ENCODE results near the gene MYCL. TPM values are rescaled to one million over a fixed set of nuclear protein-coding genes. Genes with fewer than 3 reads are reported as not detected.

MYCL gene
- total RNA-seq, 1 donor from 2014 or later: 8.2 TPM

- Histone ChIP-seq H3K27me3 (ENCODE audit: control insufficient read depth, insufficient read depth, low read length) (no peaks in the 10 kb centered on the region), H3K36me3 (ENCODE audit: control insufficient read depth, insufficient read depth, low read length) (no peaks in the 10 kb centered on the region), H3K4me3 (ENCODE audit: low read depth, low read length) (no peak overlapping the region)
- TF ChIP-seq CTCF (IDR thresholded peaks at IDR 0.05; ENCODE audit: insufficient read depth, low read length, poor library complexity, severe bottlenecking): no peak
- no peak for DNase-seq (ENCODE audit: low read depth)
Observed at GRCh38 chr1:39910263-39910662, 8.5 kb upstream of the MYCL start.

GRCh38 chr1:39908534-39908933, 6.8 kb upstream of the MYCL start:
- H3K4me3 ChIP-seq (ENCODE audit: low read depth, low read length): no peak overlapping the region
- DNase-seq (ENCODE audit: low read depth): no peak
- peaks cover under 1% of the 10 kb centered on the region for H3K27me3 ChIP-seq (ENCODE audit: control insufficient read depth, insufficient read depth, low read length)
- H3K36me3 ChIP-seq (ENCODE audit: control insufficient read depth, insufficient read depth, low read length): no peaks in the 10 kb centered on the region
- no peak for TF ChIP-seq CTCF (IDR thresholded peaks at IDR 0.05; ENCODE audit: insufficient read depth, low read length, poor library complexity, severe bottlenecking)

GRCh38 chr1:39907528-39908453, 6.1 kb upstream of the MYCL start:
- TF ChIP-seq CTCF (IDR thresholded peaks at IDR 0.05; ENCODE audit: insufficient read depth, low read length, poor library complexity, severe bottlenecking): no peak
- Histone ChIP-seq H3K36me3 (ENCODE audit: control insufficient read depth, insufficient read depth, low read length) (no peaks in the 10 kb centered on the region), H3K4me3 (ENCODE audit: low read depth, low read length) (no peak overlapping the region), H3K27me3 (ENCODE audit: control insufficient read depth, insufficient read depth, low read length) (peaks cover 8% of the 10 kb centered on the region)
- no peak for DNase-seq (ENCODE audit: low read depth)

- H3K4me3 ChIP-seq (ENCODE audit: low read depth, low read length): no peak overlapping the region
- H3K36me3 ChIP-seq (ENCODE audit: control insufficient read depth, insufficient read depth, low read length): no peaks in the 10 kb centered on the region
- TF ChIP-seq CTCF (IDR thresholded peaks at IDR 0.05; ENCODE audit: insufficient read depth, low read length, poor library complexity, severe bottlenecking): no peak
- H3K27me3 ChIP-seq (ENCODE audit: control insufficient read depth, insufficient read depth, low read length): peaks cover 19% of the 10 kb centered on the region
- DNase-seq (ENCODE audit: low read depth): no peak
Observed at GRCh38 chr1:39905172-39905571, 3.5 kb upstream of the MYCL start.

GRCh38 chr1:39902460-39902807, 717 bp upstream of the MYCL start:
- no peak for TF ChIP-seq CTCF (IDR thresholded peaks at IDR 0.05; ENCODE audit: insufficient read depth, low read length, poor library complexity, severe bottlenecking)
- Histone ChIP-seq H3K27me3 (ENCODE audit: control insufficient read depth, insufficient read depth, low read length) (peaks cover 32% of the 10 kb centered on the region), H3K4me3 (ENCODE audit: low read depth, low read length) (peak overlapping the region; percentile 59), H3K36me3 (ENCODE audit: control insufficient read depth, insufficient read depth, low read length) (no peaks in the 10 kb centered on the region)
- no peak for DNase-seq (ENCODE audit: low read depth)

- no peaks in the 10 kb centered on the region for H3K36me3 ChIP-seq (ENCODE audit: control insufficient read depth, insufficient read depth, low read length)
- H3K27me3 ChIP-seq (ENCODE audit: control insufficient read depth, insufficient read depth, low read length): peaks cover 34% of the 10 kb centered on the region
- no peak for DNase-seq (ENCODE audit: low read depth)
- no peak for TF ChIP-seq CTCF (IDR thresholded peaks at IDR 0.05; ENCODE audit: insufficient read depth, low read length, poor library complexity, severe bottlenecking)
- H3K4me3 ChIP-seq (ENCODE audit: low read depth, low read length): peak overlapping the region; percentile 59
Observed at GRCh38 chr1:39901464-39901713, 328 bp downstream of the MYCL start.
